ENCODE measurements around the gene SPANXC. TPM values are rescaled to one million over a fixed set of nuclear protein-coding genes. Genes with fewer than 3 reads are reported as not detected.
"Not testable (repeated sequence)": the region's sequence is repeated elsewhere in the genome, so short reads cannot be mapped to it uniquely, and the experiment has no call there.

Gene SPANXC
- total RNA-seq = not detected

- not testable (repeated sequence) for ATAC-seq (ENCODE audit: low FRiP score)
These were observed at the start of gene SPANXC for GRCh38 chrX:141242417-141242816. SPANXC (minus strand) TSS chrX:141242517; CDS start chrX:141242457, 60 bp downstream.

GRCh38 chrX:141279476-141279875 lies 37.2 kb upstream of the SPANXC start:
- ATAC-seq (ENCODE audit: low FRiP score) (no peak), DNase-seq (ENCODE audit: low spot score) (no peak)
- no peak for TF ChIP-seq CTCF (IDR thresholded peaks at IDR 0.05)

More at GRCh38 chrX:141242417-141242816, at the start of gene SPANXC:
- DNase-seq (ENCODE audit: low spot score) = not testable (repeated sequence)

GRCh38 chrX:141278306-141278705 lies 36.0 kb upstream of the SPANXC start:
- ATAC-seq (ENCODE audit: low FRiP score) = no peak
- DNase-seq (ENCODE audit: low spot score) = no peak
- no peak for TF ChIP-seq CTCF (IDR thresholded peaks at IDR 0.05)

GRCh38 chrX:141258080-141258479 lies 15.8 kb upstream of the SPANXC start:
- ATAC-seq (ENCODE audit: low FRiP score) (no peak), DNase-seq (ENCODE audit: low spot score) (no peak)
- TF ChIP-seq CTCF (IDR thresholded peaks at IDR 0.05) = no peak

- ATAC-seq (ENCODE audit: low FRiP score) (no peak), DNase-seq (ENCODE audit: low spot score) (no peak)
- TF ChIP-seq CTCF (IDR thresholded peaks at IDR 0.05) = no peak
These were observed 20.7 kb downstream of the SPANXC start for GRCh38 chrX:141221611-141222010.

- DNase-seq (ENCODE audit: low spot score) (no peak), ATAC-seq (ENCODE audit: low FRiP score) (peak; percentile 54)
- TF ChIP-seq CTCF (IDR thresholded peaks at IDR 0.05) = no peak
These were observed 21.8 kb downstream of the SPANXC start for GRCh38 chrX:141220342-141221008.

- no peak for DNase-seq (ENCODE audit: low spot score)
- no peak for TF ChIP-seq CTCF (IDR thresholded peaks at IDR 0.05)
- ATAC-seq (ENCODE audit: low FRiP score) = no peak
These were observed 28.1 kb downstream of the SPANXC start for GRCh38 chrX:141214196-141214595.

Data from omental fat pad (tissue), 4 donors.